Mesenchymal stem cell (in vitro differentiated cells and primary cell): ENCODE measurements around the gene REPIN1.

Experiments used
- DNase-seq: peaks from one replicate; pipeline ENCODE4 v3.0.0-alpha.2; 2013
- H2AFZ ChIP-seq: one replicate; pipeline ENCODE4 v1.6.1; 2013; ENCODE audit warnings: low read depth, mild to moderate bottlenecking, control low read depth, inconsistent platforms, low read length, moderate library complexity
- H2AK5ac ChIP-seq: 2 replicates; pipeline ENCODE4 v1.6.1; 2013; ENCODE audit warnings: low read length, moderate library complexity, mild to moderate bottlenecking, inconsistent platforms; ENCODE audit not compliant: severe bottlenecking
- H2BK120ac ChIP-seq: one replicate; pipeline ENCODE4 v1.6.1; 2013; ENCODE audit warnings: low read depth, mild to moderate bottlenecking, inconsistent platforms, low read length, moderate library complexity
- H2BK12ac ChIP-seq, 2 experiments: one replicate each; pipeline ENCODE4 v1.6.1; 2013; ENCODE audit warnings: inconsistent platforms in 2 of 2, low read length in 2 of 2, mild to moderate bottlenecking in 2 of 2, moderate library complexity in 2 of 2, control low read depth in 1 of 2
- H2BK15ac ChIP-seq: one replicate; pipeline ENCODE4 v1.6.1; 2013; ENCODE audit warnings: mild to moderate bottlenecking, low read depth, inconsistent platforms; ENCODE audit not compliant: poor library complexity, severe bottlenecking
- H2BK5ac ChIP-seq: 2 replicates; pipeline ENCODE4 v1.6.1; 2013; ENCODE audit warnings: low read depth, mild to moderate bottlenecking, low read length, control low read depth, inconsistent platforms; ENCODE audit not compliant: poor library complexity, severe bottlenecking
- H3K14ac ChIP-seq, 2 experiments: one replicate each; pipeline ENCODE4 v1.6.1; 2013; ENCODE audit warnings: inconsistent platforms in 2 of 2, low read length in 2 of 2, control low read depth in 1 of 2, mild to moderate bottlenecking in 1 of 2, moderate library complexity in 1 of 2
- H3K18ac ChIP-seq, 2 experiments: one replicate each; pipeline ENCODE4 v1.6.1; 2013; ENCODE audit warnings: inconsistent platforms in 2 of 2, low read length in 2 of 2, control low read depth in 1 of 2, low read depth in 1 of 2, mild to moderate bottlenecking in 1 of 2
- H3K23ac ChIP-seq, 2 experiments: one replicate each; pipeline ENCODE4 v1.6.1; 2013; ENCODE audit warnings: inconsistent platforms in 2 of 2, low read length in 2 of 2, mild to moderate bottlenecking in 2 of 2, moderate library complexity in 2 of 2, control low read depth in 1 of 2
- H3K27ac ChIP-seq: 2 replicates; pipeline ENCODE4 v1.5.1; 2013; ENCODE audit warnings: mild to moderate bottlenecking, moderate library complexity, low read length, control low read depth, inconsistent platforms; ENCODE audit not compliant: poor library complexity, severe bottlenecking
- H3K27me3 ChIP-seq, 2 experiments: 2 replicates each; pipeline versions ENCODE4 v1.6.1 to v1.7.0; 2013; ENCODE audit warnings: low read length in 2 of 2, mild to moderate bottlenecking in 2 of 2, moderate library complexity in 2 of 2, control low read depth in 1 of 2, inconsistent platforms in 1 of 2; ENCODE audit not compliant: control insufficient read depth in 1 of 2, insufficient read depth in 1 of 2
- H3K36me3 ChIP-seq, 2 experiments: 2 replicates each; pipeline versions ENCODE4 v1.6.1 to v1.7.0; 2013; ENCODE audit warnings: low read length in 2 of 2, control low read depth in 1 of 2, inconsistent platforms in 1 of 2, low read depth in 1 of 2, mild to moderate bottlenecking in 1 of 2; ENCODE audit not compliant: insufficient read depth in 2 of 2, control insufficient read depth in 1 of 2
- H3K4ac ChIP-seq, 2 experiments: one replicate each; pipeline ENCODE4 v1.6.1; 2013; ENCODE audit warnings: inconsistent platforms in 2 of 2, low read length in 2 of 2, mild to moderate bottlenecking in 2 of 2, moderate library complexity in 2 of 2, control low read depth in 1 of 2, low read depth in 1 of 2
- H3K4me1 ChIP-seq: 2 replicates; pipeline ENCODE4 v1.6.1; 2013; ENCODE audit warnings: low read depth, low read length, control low read depth; ENCODE audit not compliant: control insufficient read depth, insufficient read depth
- H3K4me2 ChIP-seq: 2 replicates; pipeline ENCODE4 v1.6.1; 2013; ENCODE audit warnings: low read length, mild to moderate bottlenecking, inconsistent platforms; ENCODE audit not compliant: poor library complexity, severe bottlenecking
- H3K4me3 ChIP-seq, 2 experiments: 2 replicates each; pipeline versions ENCODE4 v1.5.1 to v1.7.0; 2013; ENCODE audit warnings: low read length in 2 of 2, mild to moderate bottlenecking in 2 of 2, control low read depth in 1 of 2, low read depth in 1 of 2; ENCODE audit not compliant: insufficient read depth in 1 of 2
- H3K79me1 ChIP-seq: replicated peaks from 2 replicates; pipeline ENCODE4 v1.6.1; 2013; ENCODE audit warnings: mild to moderate bottlenecking, control low read depth, low read length, inconsistent platforms; ENCODE audit not compliant: poor library complexity, severe bottlenecking
- H3K9ac ChIP-seq: 2 replicates; pipeline ENCODE4 v1.7.0; 2013; ENCODE audit warnings: mild to moderate bottlenecking, low read length, moderate library complexity
- H3K9me3 ChIP-seq: 2 replicates; pipeline ENCODE4 v1.7.0; 2013; ENCODE audit warnings: mild to moderate bottlenecking, low read length; ENCODE audit not compliant: control insufficient read depth
- H4K8ac ChIP-seq: one replicate; pipeline ENCODE4 v1.6.1; 2013; ENCODE audit warnings: inconsistent platforms, mild to moderate bottlenecking, low read length, moderate library complexity
- H4K91ac ChIP-seq: one replicate; pipeline ENCODE4 v1.6.1; 2013; ENCODE audit warnings: mild to moderate bottlenecking, low read length, inconsistent platforms
- WGBS: methylation state at CpG from one replicate; pipeline ENCODE4 v1.1.7; 2013; ENCODE audit warnings: mixed read lengths; 5-methylcytosine and 5-hydroxymethylcytosine counted together

REPIN1 gene

DNA sequence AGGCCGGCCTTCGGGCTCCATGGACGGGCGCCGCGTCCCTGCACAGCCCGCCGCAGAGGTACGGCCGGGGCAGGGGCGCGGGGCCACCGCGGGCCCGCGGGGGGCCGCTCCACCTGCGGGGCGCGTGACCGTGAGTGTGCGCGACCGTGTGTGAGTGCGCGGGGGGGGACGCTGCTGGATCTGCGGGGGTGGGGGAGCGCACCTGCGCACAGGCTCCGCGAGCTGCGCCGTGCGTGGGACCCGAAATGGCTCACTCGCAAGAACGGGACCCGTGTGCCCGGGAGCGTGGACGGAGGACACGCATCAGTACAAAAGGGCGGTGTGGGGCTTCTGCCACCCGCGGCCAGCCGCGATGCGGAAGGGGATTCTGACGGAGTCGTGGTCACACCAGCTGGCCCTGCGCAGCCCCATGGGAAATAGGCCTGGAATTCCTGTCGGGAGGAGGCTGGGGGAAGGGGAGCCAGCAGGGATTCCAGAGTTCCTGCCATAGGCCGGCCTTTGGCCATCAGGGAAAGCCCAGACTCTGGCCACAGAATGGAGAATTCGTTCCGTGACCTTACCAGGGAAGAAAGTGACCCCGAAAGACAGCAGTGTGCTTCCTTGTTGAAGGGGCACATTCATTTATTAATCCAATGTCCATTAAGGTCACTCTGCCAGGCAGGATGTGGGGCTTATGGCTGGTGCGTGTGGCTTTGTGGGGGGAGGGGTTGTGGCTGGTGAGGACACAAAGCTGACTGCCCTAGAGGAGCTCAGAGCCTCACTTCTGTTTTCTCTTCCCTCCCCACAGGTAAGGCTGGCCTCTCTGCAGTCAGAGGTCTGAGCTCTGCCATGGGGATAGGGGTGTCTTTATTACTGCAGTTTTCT is 494 bp downstream of the REPIN1 start:
- H3K27me3 ChIP-seq: no peaks in the 10 kb centered on the region
- WGBS: 1% methylated on average over 46 of the region's 58 CpGs
- peak overlapping the region; percentile 91 for H2BK5ac ChIP-seq
- H3K79me1 ChIP-seq: peaks cover 29% of the 10 kb centered on the region
- peak overlapping the region; percentile 92 for H3K4me2 ChIP-seq
- H3K4ac ChIP-seq: peak overlapping the region; percentile 92 to 97
- DNase-seq: peak; percentile 93
- H2BK12ac ChIP-seq: peak overlapping the region in 1 of 2 experiments; percentile 88
- peak overlapping the region; percentile 95 for H4K8ac ChIP-seq
- peak overlapping the region; percentile 46 for H2AFZ ChIP-seq
- peaks cover 16 to 34% of the 10 kb centered on the region in 2 experiments for H3K36me3 ChIP-seq
- H2AK5ac ChIP-seq: peak overlapping the region; percentile 24
- peaks cover 28% of the 10 kb centered on the region for H3K4me1 ChIP-seq
- peak overlapping the region; percentile 86 to 96 for H3K4me3 ChIP-seq
- peak overlapping the region; percentile 94 for H4K91ac ChIP-seq
- peak overlapping the region in 1 of 2 experiments; percentile 43 for H3K23ac ChIP-seq
- peak overlapping the region; percentile 94 for H2BK15ac ChIP-seq
- H3K27ac ChIP-seq: peak overlapping the region; percentile 74
- H3K14ac ChIP-seq: peak overlapping the region; percentile 83 to 97
- H2BK120ac ChIP-seq: peak overlapping the region; percentile 94
- peak overlapping the region; percentile 90 for H3K9ac ChIP-seq
- no peaks in the 10 kb centered on the region for H3K9me3 ChIP-seq
- H3K18ac ChIP-seq: peak overlapping the region; percentile 49 to 98

DNA sequence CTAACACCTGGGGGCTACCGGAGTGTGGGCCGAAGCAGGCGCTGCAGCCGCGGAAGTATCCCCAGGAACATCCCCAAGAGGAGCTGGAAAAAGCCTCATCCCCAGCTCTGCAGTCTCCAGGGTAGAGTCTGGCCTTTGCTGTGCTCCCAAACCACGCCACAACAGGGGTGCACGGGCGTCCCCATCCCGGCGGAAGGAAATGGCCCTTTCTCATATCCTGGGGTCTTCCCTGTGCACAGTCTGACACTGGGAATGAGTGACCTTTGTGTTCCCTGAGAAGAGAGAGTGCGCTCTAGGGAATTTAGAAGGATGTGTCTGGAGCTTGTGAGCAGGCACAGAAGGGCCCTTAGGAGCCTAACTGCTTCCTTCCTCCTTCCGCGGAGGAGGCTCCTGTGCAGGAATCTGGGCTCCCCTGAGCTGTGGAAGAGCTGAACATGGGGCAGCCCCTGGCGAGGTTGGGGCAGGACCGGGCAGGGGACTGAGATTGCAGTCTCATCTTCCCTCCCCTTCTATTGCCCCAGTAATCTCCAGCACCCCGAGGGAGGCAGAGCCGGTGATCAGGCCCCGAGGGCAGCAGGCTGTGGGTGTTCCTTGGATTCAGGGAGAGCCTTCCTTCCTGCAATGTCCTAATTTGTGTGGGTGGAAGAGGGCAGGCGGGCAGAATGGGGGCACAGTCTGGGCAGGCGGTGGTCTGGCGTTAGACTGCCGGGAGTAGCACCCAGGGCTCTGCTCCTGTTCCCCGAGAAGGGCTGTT is 1.3 kb downstream of the REPIN1 start:
- Histone ChIP-seq H2BK15ac (no peak overlapping the region), H2AFZ (no peak overlapping the region), H3K4me3 (peak overlapping the region; percentile 86 to 96)

GRCh38 chr7:150370612-150371071 is 2.0 kb downstream of the REPIN1 start:
- Histone ChIP-seq H2AFZ (no peak overlapping the region), H2BK5ac (no peak overlapping the region), H2BK15ac (no peak overlapping the region), H3K4me1 (peaks cover 30% of the 10 kb centered on the region), H3K18ac (no peak overlapping the region), H3K23ac (peak overlapping the region in 1 of 2 experiments; percentile 2), H3K79me1 (peaks cover 35% of the 10 kb centered on the region), H3K4me2 (peak overlapping the region; percentile 92), H3K4me3 (peak overlapping the region in 1 of 2 experiments; percentile 96), H3K14ac (no peak overlapping the region), H4K91ac (no peak overlapping the region), H4K8ac (peak overlapping the region; percentile 29), H2BK12ac (no peak overlapping the region), H3K27ac (peak overlapping the region; percentile 74), H3K36me3 (peaks cover 22 to 41% of the 10 kb centered on the region in 2 experiments), H3K27me3 (no peaks in the 10 kb centered on the region), H3K9ac (peak overlapping the region; percentile 90), H2BK120ac (no peak overlapping the region), H3K4ac (peak overlapping the region in 1 of 2 experiments; percentile 27), H3K9me3 (no peaks in the 10 kb centered on the region), H2AK5ac (no peak overlapping the region)
- WGBS: 79% methylated on average over 3 of the region's 3 CpGs
- DNase-seq: peak; percentile 80

More for the DNA sequence above, 1.3 kb downstream of the REPIN1 start:
- H3K14ac ChIP-seq: peak overlapping the region in 1 of 2 experiments; percentile 97
- H3K9me3 ChIP-seq: no peaks in the 10 kb centered on the region
- peaks cover 28% of the 10 kb centered on the region for H3K4me1 ChIP-seq
- H3K4me2 ChIP-seq: peak overlapping the region; percentile 92
- H3K4ac ChIP-seq: peak overlapping the region; percentile 56 to 92
- peak overlapping the region; percentile 74 for H3K27ac ChIP-seq
- peak; percentile 32 for DNase-seq
- H3K18ac ChIP-seq: peak overlapping the region; percentile 49 to 98
- no peaks in the 10 kb centered on the region for H3K27me3 ChIP-seq
- peak overlapping the region; percentile 74 for H2BK120ac ChIP-seq
- peak overlapping the region; percentile 12 for H2AK5ac ChIP-seq
- H4K8ac ChIP-seq: peak overlapping the region; percentile 59
- H3K79me1 ChIP-seq: peaks cover 35% of the 10 kb centered on the region
- peak overlapping the region in 1 of 2 experiments; percentile 34 for H3K23ac ChIP-seq
- WGBS: 38% methylated on average over 23 of the region's 23 CpGs
- peak overlapping the region in 1 of 2 experiments; percentile 40 for H2BK12ac ChIP-seq
- H4K91ac ChIP-seq: peak overlapping the region; percentile 76
- peak overlapping the region; percentile 90 for H3K9ac ChIP-seq
- H3K36me3 ChIP-seq: peaks cover 22 to 41% of the 10 kb centered on the region in 2 experiments
- peak overlapping the region; percentile 20 for H2BK5ac ChIP-seq
